WERI-Rb-1 (cell line): Measurements from ENCODE around the gene ACKR3.

Experiments used
- DNase-seq: peaks from one replicate; pipeline ENCODE4 v3.0.0-alpha.2; 2020
- H3K27ac ChIP-seq: fragments of 250-450 bp; sonication (Bioruptor Pico); 2 replicates; pipeline ENCODE4 v1.5.1; 2020; ENCODE audit warnings: mild to moderate bottlenecking, moderate library complexity
- H3K27me3 ChIP-seq: fragments of 250-450 bp; sonication (Bioruptor Pico); 2 replicates; pipeline ENCODE4 v1.5.1; 2021; ENCODE audit warnings: mild to moderate bottlenecking, low read depth, moderate library complexity; ENCODE audit not compliant: insufficient read depth, severe bottlenecking
- H3K36me3 ChIP-seq: fragments of 250-450 bp; sonication (Bioruptor Pico); 2 replicates; pipeline ENCODE4 v1.5.1; 2020; ENCODE audit warnings: mild to moderate bottlenecking, moderate library complexity
- H3K4me3 ChIP-seq: 2 replicates; pipeline ENCODE4 v1.5.1; 2011; ENCODE audit warnings: low read depth, mild to moderate bottlenecking, control low read depth, low read length
- H3K9me3 ChIP-seq: fragments of 250-450 bp; sonication (Bioruptor Pico); 2 replicates; pipeline ENCODE4 v1.5.1; 2021; ENCODE audit warnings: mild to moderate bottlenecking, moderate library complexity; ENCODE audit not compliant: severe bottlenecking
- TF ChIP-seq, protein P1 (sequence below): IDR thresholded peaks from 2 replicates; pipeline ENCODE4 v1.5.1; 2011; ENCODE audit warnings: low read depth, mild to moderate bottlenecking, control low read depth, inconsistent platforms, low read length

ACKR3 gene

DNA sequence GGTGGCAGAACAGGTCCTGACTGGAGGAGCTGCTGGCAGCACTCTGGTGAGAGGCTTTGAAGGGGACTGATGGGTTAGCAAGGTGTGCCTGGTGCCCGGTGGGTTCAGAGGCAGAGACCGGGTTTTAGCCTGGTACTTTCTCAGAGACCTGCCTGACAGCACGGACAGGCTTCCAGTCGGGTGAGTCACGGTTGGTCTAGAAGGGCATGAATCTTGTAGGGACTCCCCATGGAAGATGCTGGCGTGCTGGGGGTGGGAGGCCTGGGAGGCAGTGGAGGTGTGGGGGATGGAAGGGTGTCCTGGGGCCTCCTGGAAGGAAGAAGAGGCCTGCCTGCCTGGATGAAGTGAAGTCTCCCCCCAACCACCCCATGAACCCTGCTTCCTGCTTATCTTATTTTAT lies 52.6 kb downstream of the ACKR3 start:
- Histone ChIP-seq H3K4me3 (no peak overlapping the region), H3K9me3 (no peaks in the 10 kb centered on the region), H3K36me3 (no peaks in the 10 kb centered on the region), H3K27me3 (no peaks in the 10 kb centered on the region), H3K27ac (no peak overlapping the region)
- TF ChIP-seq, protein P1, sequence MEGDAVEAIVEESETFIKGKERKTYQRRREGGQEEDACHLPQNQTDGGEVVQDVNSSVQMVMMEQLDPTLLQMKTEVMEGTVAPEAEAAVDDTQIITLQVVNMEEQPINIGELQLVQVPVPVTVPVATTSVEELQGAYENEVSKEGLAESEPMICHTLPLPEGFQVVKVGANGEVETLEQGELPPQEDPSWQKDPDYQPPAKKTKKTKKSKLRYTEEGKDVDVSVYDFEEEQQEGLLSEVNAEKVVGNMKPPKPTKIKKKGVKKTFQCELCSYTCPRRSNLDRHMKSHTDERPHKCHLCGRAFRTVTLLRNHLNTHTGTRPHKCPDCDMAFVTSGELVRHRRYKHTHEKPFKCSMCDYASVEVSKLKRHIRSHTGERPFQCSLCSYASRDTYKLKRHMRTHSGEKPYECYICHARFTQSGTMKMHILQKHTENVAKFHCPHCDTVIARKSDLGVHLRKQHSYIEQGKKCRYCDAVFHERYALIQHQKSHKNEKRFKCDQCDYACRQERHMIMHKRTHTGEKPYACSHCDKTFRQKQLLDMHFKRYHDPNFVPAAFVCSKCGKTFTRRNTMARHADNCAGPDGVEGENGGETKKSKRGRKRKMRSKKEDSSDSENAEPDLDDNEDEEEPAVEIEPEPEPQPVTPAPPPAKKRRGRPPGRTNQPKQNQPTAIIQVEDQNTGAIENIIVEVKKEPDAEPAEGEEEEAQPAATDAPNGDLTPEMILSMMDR, result no peak
- no peak for DNase-seq

- DNase-seq, result no peak
- no peaks in the 10 kb centered on the region for H3K27me3 ChIP-seq
Observed at GRCh38 chr2:236622660-236623059, 53.0 kb downstream of the ACKR3 start.

DNA sequence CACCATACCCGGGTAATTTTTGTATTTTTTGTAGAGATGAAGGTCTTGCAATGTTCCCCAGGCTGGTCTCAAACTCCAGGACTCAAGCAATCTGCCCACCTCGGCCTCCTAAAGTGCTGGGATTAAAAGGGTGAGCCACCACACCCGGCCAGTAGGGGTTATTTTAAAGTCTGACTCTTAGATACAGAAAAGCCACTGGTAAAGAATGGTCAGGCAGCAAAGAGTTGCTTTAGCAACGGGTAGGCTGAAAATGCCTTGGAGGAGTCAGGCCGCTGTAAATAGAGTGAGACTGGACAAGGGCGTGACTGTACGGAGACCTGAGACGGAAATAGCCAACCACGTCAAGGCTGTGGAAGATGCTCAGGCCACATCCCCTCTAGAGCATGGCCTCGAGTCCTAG lies 54.2 kb downstream of the ACKR3 start:
- H3K4me3 ChIP-seq, result no peak overlapping the region
- no peaks in the 10 kb centered on the region for H3K9me3 ChIP-seq
- TF ChIP-seq, protein P1, result no peak
- no peaks in the 10 kb centered on the region for H3K36me3 ChIP-seq
- H3K27ac ChIP-seq, result no peak overlapping the region
- no peak for DNase-seq
- no peaks in the 10 kb centered on the region for H3K27me3 ChIP-seq

More at GRCh38 chr2:236622660-236623059, 53.0 kb downstream of the ACKR3 start:
- TF ChIP-seq, protein P1, result no peak
- Histone ChIP-seq H3K9me3 (no peaks in the 10 kb centered on the region), H3K4me3 (no peak overlapping the region), H3K36me3 (no peaks in the 10 kb centered on the region), H3K27ac (no peak overlapping the region)

DNA sequence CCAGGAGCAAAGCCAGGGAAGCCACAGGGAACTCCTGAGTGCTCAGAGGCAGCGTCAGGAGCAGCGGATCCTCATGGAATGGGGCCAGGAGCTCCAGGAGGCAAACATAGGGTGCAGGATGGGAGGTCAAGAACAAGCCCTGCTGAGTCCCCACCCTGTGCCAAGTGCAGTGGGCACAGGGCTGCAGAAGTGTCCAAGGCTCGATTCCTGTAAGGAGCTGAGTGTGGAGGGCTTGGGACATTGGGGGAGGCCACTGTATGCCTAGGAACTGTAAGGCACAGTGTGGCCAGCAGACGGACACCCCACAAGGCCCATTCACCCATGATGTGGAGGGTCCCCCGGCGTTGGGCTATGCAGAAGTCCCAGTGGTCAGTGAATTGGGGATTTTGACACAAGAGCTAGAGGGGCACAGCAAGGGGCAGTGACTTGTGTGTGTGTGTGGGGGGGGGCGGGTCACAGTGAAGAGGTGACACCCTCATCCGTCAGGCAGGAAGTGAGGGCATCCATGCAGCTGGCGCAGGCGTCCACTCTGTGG lies 55.6 kb downstream of the ACKR3 start:
- no peaks in the 10 kb centered on the region for H3K27me3 ChIP-seq
- no peak overlapping the region for H3K27ac ChIP-seq
- H3K9me3 ChIP-seq, result no peaks in the 10 kb centered on the region
- H3K4me3 ChIP-seq, result no peak overlapping the region
- DNase-seq, result no peak
- H3K36me3 ChIP-seq, result no peaks in the 10 kb centered on the region
- TF ChIP-seq, protein P1, result no peak

DNA sequence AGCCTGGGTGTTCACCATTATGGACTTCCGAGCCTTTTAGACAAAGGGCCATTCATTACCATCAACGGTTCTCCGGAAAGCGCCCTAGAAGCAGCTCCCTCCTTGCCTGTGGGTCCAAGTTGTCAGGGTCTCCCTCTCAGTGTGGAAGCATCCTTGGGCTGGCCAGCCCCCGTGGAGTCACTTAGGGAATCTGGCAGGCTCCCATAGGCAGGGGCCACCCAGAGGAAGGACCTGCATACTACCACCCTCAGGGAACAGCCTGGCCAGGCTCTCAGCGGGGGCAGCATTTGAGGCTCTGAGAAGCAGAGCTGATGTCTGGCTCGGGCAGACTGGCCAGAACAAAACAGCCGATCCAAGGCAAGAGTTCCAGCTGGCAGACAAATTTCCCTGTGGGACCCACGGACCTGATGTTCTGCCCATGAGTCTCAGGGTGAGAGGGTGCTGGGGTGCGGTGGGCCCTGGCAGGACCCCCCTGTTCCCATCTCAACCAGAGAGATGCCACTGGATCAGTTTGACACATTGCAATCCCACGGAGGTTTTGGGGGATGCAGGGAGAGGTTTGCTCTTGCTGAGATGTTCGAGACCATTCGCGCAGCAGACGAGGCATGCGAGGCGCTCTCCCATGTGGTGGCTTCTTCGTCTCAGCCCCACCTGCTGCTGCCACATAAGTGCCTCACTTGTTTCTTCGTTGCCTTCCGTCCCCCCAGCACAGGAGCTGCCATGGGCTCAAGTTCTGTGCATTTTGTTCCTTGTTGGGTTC lies 56.9 kb downstream of the ACKR3 start:
- H3K4me3 ChIP-seq, result no peak overlapping the region
- no peak overlapping the region for H3K27ac ChIP-seq
- H3K36me3 ChIP-seq, result no peaks in the 10 kb centered on the region
- DNase-seq, result no peak
- TF ChIP-seq, protein P1, result no peak
- H3K9me3 ChIP-seq, result no peaks in the 10 kb centered on the region
- H3K27me3 ChIP-seq, result no peaks in the 10 kb centered on the region

GRCh38 chr2:236627193-236627592 lies 57.6 kb downstream of the ACKR3 start:
- no peaks in the 10 kb centered on the region for H3K9me3 ChIP-seq
- no peaks in the 10 kb centered on the region for H3K27me3 ChIP-seq
- no peaks in the 10 kb centered on the region for H3K36me3 ChIP-seq
- TF ChIP-seq, protein P1, result no peak
- H3K4me3 ChIP-seq, result no peak overlapping the region
- H3K27ac ChIP-seq, result no peak overlapping the region
- no peak for DNase-seq
